Measurements from ENCODE around the gene DENND5A.

Gene DENND5A

GRCh38 chr11:9109858-9110731 lies 155.1 kb downstream of the DENND5A start:
- TF ChIP-seq, protein P1, sequence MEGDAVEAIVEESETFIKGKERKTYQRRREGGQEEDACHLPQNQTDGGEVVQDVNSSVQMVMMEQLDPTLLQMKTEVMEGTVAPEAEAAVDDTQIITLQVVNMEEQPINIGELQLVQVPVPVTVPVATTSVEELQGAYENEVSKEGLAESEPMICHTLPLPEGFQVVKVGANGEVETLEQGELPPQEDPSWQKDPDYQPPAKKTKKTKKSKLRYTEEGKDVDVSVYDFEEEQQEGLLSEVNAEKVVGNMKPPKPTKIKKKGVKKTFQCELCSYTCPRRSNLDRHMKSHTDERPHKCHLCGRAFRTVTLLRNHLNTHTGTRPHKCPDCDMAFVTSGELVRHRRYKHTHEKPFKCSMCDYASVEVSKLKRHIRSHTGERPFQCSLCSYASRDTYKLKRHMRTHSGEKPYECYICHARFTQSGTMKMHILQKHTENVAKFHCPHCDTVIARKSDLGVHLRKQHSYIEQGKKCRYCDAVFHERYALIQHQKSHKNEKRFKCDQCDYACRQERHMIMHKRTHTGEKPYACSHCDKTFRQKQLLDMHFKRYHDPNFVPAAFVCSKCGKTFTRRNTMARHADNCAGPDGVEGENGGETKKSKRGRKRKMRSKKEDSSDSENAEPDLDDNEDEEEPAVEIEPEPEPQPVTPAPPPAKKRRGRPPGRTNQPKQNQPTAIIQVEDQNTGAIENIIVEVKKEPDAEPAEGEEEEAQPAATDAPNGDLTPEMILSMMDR (IDR thresholded peaks at IDR 0.05) = no peak

DNA sequence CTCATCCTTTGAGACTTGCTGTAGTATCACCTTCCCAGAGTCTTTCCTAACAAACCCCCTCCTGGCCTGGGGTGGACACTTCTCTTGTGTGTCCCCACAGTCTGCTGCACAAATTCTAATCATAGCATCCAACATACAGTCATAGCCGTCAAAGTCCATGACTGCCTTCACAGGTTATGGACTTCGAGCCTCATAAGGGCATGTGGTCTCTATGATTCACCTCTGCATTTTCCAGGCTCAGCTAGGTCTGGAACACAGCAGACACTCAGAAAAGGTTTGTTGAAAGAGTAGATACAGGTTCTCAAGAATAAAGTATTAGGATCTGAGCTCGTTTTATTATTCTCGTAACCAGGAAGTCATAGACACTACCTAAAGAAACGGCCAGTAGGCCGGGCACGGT lies 160.6 kb downstream of the DENND5A start:
- TF ChIP-seq, protein P1 (IDR thresholded peaks at IDR 0.05) = no peak

- TF ChIP-seq, protein P1 (IDR thresholded peaks at IDR 0.05) = no peak
These were observed 161.4 kb downstream of the DENND5A start for GRCh38 chr11:9103542-9104276.

GRCh38 chr11:9099617-9100016 lies 165.5 kb downstream of the DENND5A start:
- TF ChIP-seq, protein P1 (IDR thresholded peaks at IDR 0.05) = no peak

GRCh38 chr11:9096427-9096826 lies 168.7 kb downstream of the DENND5A start:
- TF ChIP-seq, protein P1 (IDR thresholded peaks at IDR 0.05) = no peak

GRCh38 chr11:9095421-9095820 lies 169.7 kb downstream of the DENND5A start:
- TF ChIP-seq, protein P1 (IDR thresholded peaks at IDR 0.05) = no peak; the same call in 1 of the 2 replicates

DNA sequence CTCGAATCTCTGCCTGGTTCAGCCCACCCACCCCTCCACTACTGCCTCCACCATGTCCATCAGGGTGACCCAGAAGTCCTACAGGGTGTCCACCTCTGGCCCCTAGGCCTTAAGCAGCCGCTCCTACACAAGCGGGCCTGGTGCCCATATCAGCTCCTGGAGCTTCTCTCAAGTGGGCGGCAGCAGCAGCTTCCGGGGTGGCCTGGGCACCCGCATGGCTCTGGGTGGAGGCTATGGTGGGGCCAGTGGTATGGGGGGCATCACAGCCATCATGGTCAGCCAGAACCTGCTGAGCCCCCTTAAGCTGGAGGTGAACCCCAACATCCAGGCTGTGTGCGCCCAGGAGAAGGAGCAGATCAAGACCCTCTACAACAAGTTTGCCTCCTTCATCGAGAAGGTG lies 170.7 kb downstream of the DENND5A start:
- TF ChIP-seq, protein P1 (IDR thresholded peaks at IDR 0.05) = no peak
